Panc1 (cell line): ENCODE data around the gene P3H3. TPM values are rescaled to one million over a fixed set of nuclear protein-coding genes. Genes with fewer than 3 reads are reported as not detected.
A peak's percentile ranks its signal among the peaks of the same experiment; 100 is the strongest.

Experiments used
- ATAC-seq: fragments of 200-7000 bp; cut with Tn5 transposase; 2 replicates; pipeline ENCODE4 v1.9.1; 2020; ENCODE audit warnings: mild to moderate bottlenecking, moderate library complexity
- BruUV-seq: library from RNA; stranded (reverse); fragments of 400-500 nt; replicated peaks from 2 replicates; lab custom pipeline; 2021; lab: Mats Ljungman, UMichigan
- CTCF ChIA-PET: fragments of 300-600 bp; sonication (Branson Sonifier 250); formaldehyde crosslinking; loops from one replicate; lab custom pipeline; 2022; ENCODE audit warnings: antibody characterized with exemption; lab: Charles Lee
- POLR2A ChIA-PET: fragments of 300-600 bp; sonication (Branson Sonifier 250); formaldehyde crosslinking; loops from one replicate; lab custom pipeline; 2022; ENCODE audit warnings: antibody characterized with exemption; lab: Charles Lee
- DNase-seq: peaks from one replicate; pipeline ENCODE4 v3.0.0-alpha.2; 2010; ENCODE audit warnings: low read depth, low spot score
- H3K27ac ChIP-seq: 2 replicates; pipeline ENCODE4 v1.5.1; 2011; ENCODE audit warnings: mild to moderate bottlenecking, low read length, inconsistent platforms
- H3K27me3 ChIP-seq: fragments of 200-500 bp; sonication (Bioruptor generic); 2 replicates; pipeline ENCODE4 v1.6.0; 2014; ENCODE audit warnings: low read length, inconsistent platforms; ENCODE audit not compliant: control insufficient read depth, insufficient read depth
- H3K36me3 ChIP-seq: fragments of 200-500 bp; sonication (Bioruptor generic); 2 replicates; pipeline ENCODE4 v1.5.1; 2014; ENCODE audit warnings: inconsistent platforms, mild to moderate bottlenecking, low read length, moderate library complexity; ENCODE audit not compliant: control insufficient read depth, insufficient read depth
- H3K4me1 ChIP-seq: 2 replicates; pipeline ENCODE4 v1.5.1; 2011; ENCODE audit warnings: inconsistent platforms, mild to moderate bottlenecking, low read length, moderate library complexity; ENCODE audit not compliant: control insufficient read depth, insufficient read depth
- H3K4me3 ChIP-seq, 2 experiments: 2 replicates each; pipeline ENCODE4 v1.5.1; 2011 to 2012; ENCODE audit warnings: low read depth in 2 of 2, low read length in 2 of 2, mild to moderate bottlenecking in 2 of 2, inconsistent platforms in 1 of 2, moderate library complexity in 1 of 2
- H3K9me3 ChIP-seq: fragments of 200-500 bp; sonication (Bioruptor generic); 2 replicates; pipeline ENCODE4 v1.5.1; 2014; ENCODE audit warnings: low read depth, mild to moderate bottlenecking, inconsistent platforms, low read length, moderate library complexity; ENCODE audit not compliant: control insufficient read depth, insufficient read depth
- POLR2AphosphoS5 ChIP-seq: IDR thresholded peaks from 2 replicates; pipeline ENCODE4 v1.6.1; 2012; ENCODE audit warnings: mild to moderate bottlenecking, low read depth, low read length, moderate library complexity
- SIN3A ChIP-seq: IDR thresholded peaks from 2 replicates; pipeline ENCODE4 v1.6.1; 2012; ENCODE audit warnings: low read depth, mild to moderate bottlenecking, low read length, moderate library complexity, borderline replicate concordance; ENCODE audit not compliant: insufficient read depth
- TCF7L2 ChIP-seq: IDR thresholded peaks from 2 replicates; pipeline ENCODE4 v1.6.1; 2011; ENCODE audit warnings: mild to moderate bottlenecking, low read depth, low read length, inconsistent platforms
- in situ Hi-C: cut with HindIII; loops from 2 replicates; pipeline ENCODE4 v1.10.0; 2016; ENCODE audit warnings: low sequenced_read_pairs, low pct_unique_long_range_greater_than_20kb
- intact Hi-C: fragments of 100-400 bp; cut with micrococcal nuclease; formaldehyde crosslinking; loops from one replicate; pipeline ENCODE4 v1.10.0; 2022; ENCODE audit not compliant: unreplicated experiment
- total RNA-seq: library from RNA; stranded (reverse); gene quantifications from one replicate; pipeline ENCODE4 v1.2.1, GENCODE V29; 2021; ENCODE audit not compliant: unreplicated experiment
- TF ChIP-seq, protein P1 (sequence below): fragments of 450-650 bp; IDR thresholded peaks from 2 replicates; pipeline ENCODE4 v1.5.1; 2017; ENCODE audit warnings: mild to moderate bottlenecking
- TF ChIP-seq, protein P2 (sequence below), 2 experiments: IDR thresholded peaks; 2 replicates each; pipeline ENCODE4 v1.6.1; 2011 to 2012; ENCODE audit warnings: low read depth in 2 of 2, control low read depth in 1 of 2, low read length in 1 of 2, mild to moderate bottlenecking in 1 of 2, moderate library complexity in 1 of 2; ENCODE audit not compliant: insufficient read depth in 1 of 2

P3H3 gene
- total RNA-seq, 1 experiment from 2014 or later: 11.0 TPM

- peaks cover 15% of the 10 kb centered on the region for H3K4me1 ChIP-seq
- peak within 1 kb of the TSS; percentile 94 for H3K27ac ChIP-seq
- in situ Hi-C loops: no loop called here
- DNase-seq (peak; percentile 98), ATAC-seq (peak; percentile 91)
- H3K9me3 ChIP-seq: no peaks in the 10 kb centered on the region
- H3K36me3 ChIP-seq: peaks cover 10% of the 10 kb centered on the region
- intact Hi-C loops: no loop called here
- BruUV-seq: TSS peak; percentile 92
- CTCF ChIA-PET: interaction anchor here (0.6 to 1.0 kb wide), 4 partner anchors 17 to 306 kb away, joined by 3 to 5 read pairs (median 4); no protein-coding TSS in a partner anchor
- peak within 1 kb of the TSS; percentile 75 to 89 for H3K4me3 ChIP-seq
- no peak for TF ChIP-seq TCF7L2
- TF ChIP-seq SIN3A: 0 out of 2 replicates have a peak, but pooled peaks have one; percentile 49
- peak; percentile 76; the same call in 1 of the 2 replicates for TF ChIP-seq POLR2AphosphoS5
- H3K27me3 ChIP-seq: no peaks in the 10 kb centered on the region
- POLR2A ChIA-PET: interaction anchor here (0.5 to 1.1 kb wide), 4 partner anchors 15 to 191 kb away, joined by 4 to 7 read pairs (median 5); partner anchors contain the start of gene TPI1
These were observed 23.9 kb downstream of the P3H3 start, which contains the start of gene USP5 for GRCh38 chr12:6851921-6852650. TSS of gene USP5 (plus strand) at chr12:6852150. CDS start at chr12:6852180, 30 bp downstream.

GRCh38 chr12:6852651-6853354 lies 24.6 kb downstream of the P3H3 start:
- Histone ChIP-seq H3K27me3 (no peaks in the 10 kb centered on the region), H3K36me3 (peaks cover 10% of the 10 kb centered on the region), H3K27ac (peak overlapping the region; percentile 72), H3K9me3 (no peaks in the 10 kb centered on the region), H3K4me3 (peak overlapping the region; percentile 75 to 89), H3K4me1 (peaks cover 15% of the 10 kb centered on the region)
- DNase-seq (no peak), ATAC-seq (no peak)
- TF ChIP-seq, protein P1, sequence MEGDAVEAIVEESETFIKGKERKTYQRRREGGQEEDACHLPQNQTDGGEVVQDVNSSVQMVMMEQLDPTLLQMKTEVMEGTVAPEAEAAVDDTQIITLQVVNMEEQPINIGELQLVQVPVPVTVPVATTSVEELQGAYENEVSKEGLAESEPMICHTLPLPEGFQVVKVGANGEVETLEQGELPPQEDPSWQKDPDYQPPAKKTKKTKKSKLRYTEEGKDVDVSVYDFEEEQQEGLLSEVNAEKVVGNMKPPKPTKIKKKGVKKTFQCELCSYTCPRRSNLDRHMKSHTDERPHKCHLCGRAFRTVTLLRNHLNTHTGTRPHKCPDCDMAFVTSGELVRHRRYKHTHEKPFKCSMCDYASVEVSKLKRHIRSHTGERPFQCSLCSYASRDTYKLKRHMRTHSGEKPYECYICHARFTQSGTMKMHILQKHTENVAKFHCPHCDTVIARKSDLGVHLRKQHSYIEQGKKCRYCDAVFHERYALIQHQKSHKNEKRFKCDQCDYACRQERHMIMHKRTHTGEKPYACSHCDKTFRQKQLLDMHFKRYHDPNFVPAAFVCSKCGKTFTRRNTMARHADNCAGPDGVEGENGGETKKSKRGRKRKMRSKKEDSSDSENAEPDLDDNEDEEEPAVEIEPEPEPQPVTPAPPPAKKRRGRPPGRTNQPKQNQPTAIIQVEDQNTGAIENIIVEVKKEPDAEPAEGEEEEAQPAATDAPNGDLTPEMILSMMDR: no peak
- TF ChIP-seq POLR2AphosphoS5 (no peak), SIN3A (no peak), TCF7L2 (no peak)
- TF ChIP-seq, protein P2, sequence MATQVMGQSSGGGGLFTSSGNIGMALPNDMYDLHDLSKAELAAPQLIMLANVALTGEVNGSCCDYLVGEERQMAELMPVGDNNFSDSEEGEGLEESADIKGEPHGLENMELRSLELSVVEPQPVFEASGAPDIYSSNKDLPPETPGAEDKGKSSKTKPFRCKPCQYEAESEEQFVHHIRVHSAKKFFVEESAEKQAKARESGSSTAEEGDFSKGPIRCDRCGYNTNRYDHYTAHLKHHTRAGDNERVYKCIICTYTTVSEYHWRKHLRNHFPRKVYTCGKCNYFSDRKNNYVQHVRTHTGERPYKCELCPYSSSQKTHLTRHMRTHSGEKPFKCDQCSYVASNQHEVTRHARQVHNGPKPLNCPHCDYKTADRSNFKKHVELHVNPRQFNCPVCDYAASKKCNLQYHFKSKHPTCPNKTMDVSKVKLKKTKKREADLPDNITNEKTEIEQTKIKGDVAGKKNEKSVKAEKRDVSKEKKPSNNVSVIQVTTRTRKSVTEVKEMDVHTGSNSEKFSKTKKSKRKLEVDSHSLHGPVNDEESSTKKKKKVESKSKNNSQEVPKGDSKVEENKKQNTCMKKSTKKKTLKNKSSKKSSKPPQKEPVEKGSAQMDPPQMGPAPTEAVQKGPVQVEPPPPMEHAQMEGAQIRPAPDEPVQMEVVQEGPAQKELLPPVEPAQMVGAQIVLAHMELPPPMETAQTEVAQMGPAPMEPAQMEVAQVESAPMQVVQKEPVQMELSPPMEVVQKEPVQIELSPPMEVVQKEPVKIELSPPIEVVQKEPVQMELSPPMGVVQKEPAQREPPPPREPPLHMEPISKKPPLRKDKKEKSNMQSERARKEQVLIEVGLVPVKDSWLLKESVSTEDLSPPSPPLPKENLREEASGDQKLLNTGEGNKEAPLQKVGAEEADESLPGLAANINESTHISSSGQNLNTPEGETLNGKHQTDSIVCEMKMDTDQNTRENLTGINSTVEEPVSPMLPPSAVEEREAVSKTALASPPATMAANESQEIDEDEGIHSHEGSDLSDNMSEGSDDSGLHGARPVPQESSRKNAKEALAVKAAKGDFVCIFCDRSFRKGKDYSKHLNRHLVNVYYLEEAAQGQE (IDR thresholded peaks at IDR 0.05; ENCODE audit: insufficient read depth in 1 of 2, low read depth in 2 of 2, low read length in 1 of 2): no peak
- POLR2A ChIA-PET: interaction anchor here (0.5 to 1.1 kb wide), 3 partner anchors 14 to 191 kb away, joined by 4 to 7 read pairs (median 5); partner anchors contain the start of gene TPI1
- CTCF ChIA-PET: interaction anchor here (0.6 kb wide), 1 partner anchor 307 kb away, joined by 3 read pairs; no protein-coding TSS in a partner anchor
- BruUV-seq: no TSS peak
- intact Hi-C loops (no loop called here), in situ Hi-C loops (no loop called here)
